Esophagus mucosa (tissue), 1 donor: Measurements from ENCODE around the gene NINL. TPM values are rescaled to one million over a fixed set of nuclear protein-coding genes. Genes with fewer than 3 reads are reported as not detected.
"Not testable (repeated sequence)": the region's sequence is repeated elsewhere in the genome, so short reads cannot be mapped to it uniquely, and the experiment has no call there.

ENCODE experiments used
- ATAC-seq: fragments of 200-7000 bp; cut with Tn5 transposase; one replicate; pipeline ENCODE4 v1.9.1; 2020
- total RNA-seq: library from RNA; stranded (reverse); gene quantifications from one replicate; pipeline ENCODE4 v1.2.4, GENCODE V29; 2023
- donor health status: DM: yes; HTN: yes; CAD: no.

Gene NINL
- total RNA-seq = 4.8 TPM

- peak; percentile 91 for ATAC-seq
These were observed at the start of gene NINL for GRCh38 chr20:25584905-25585704. NINL (minus strand) TSS chr20:25585531; CDS start chr20:25526587, 58,944 bp downstream.

GRCh38 chr20:25632940-25633790 is 47.8 kb upstream of the NINL start:
- peak; percentile 78 for ATAC-seq

GRCh38 chr20:25630615-25631014 is 45.3 kb upstream of the NINL start:
- ATAC-seq = not testable (repeated sequence)

- no peak for ATAC-seq
These were observed 44.6 kb upstream of the NINL start for GRCh38 chr20:25629816-25630499.

- ATAC-seq = no peak
These were observed 41.4 kb upstream of the NINL start for GRCh38 chr20:25626779-25627178.

- ATAC-seq = no peak
These were observed 39.2 kb upstream of the NINL start for GRCh38 chr20:25624500-25624939.

GRCh38 chr20:25623736-25624499 is 38.6 kb upstream of the NINL start, which contains the start of gene NANP:
NANP (minus strand) TSS chr20:25624014; CDS start chr20:25623948, 66 bp downstream.
- ATAC-seq = peak; percentile 97

GRCh38 chr20:25623225-25623735 is 37.9 kb upstream of the NINL start:
- peak; percentile 6 for ATAC-seq

GRCh38 chr20:25622450-25623224 is 37.3 kb upstream of the NINL start:
- ATAC-seq = no peak

- no peak for ATAC-seq
These were observed 36.7 kb upstream of the NINL start for GRCh38 chr20:25622049-25622448.

- no peak for ATAC-seq
These were observed 34.2 kb upstream of the NINL start for GRCh38 chr20:25619514-25619913.

- ATAC-seq = no peak
These were observed 23.4 kb upstream of the NINL start for GRCh38 chr20:25608774-25609173.

- ATAC-seq = no peak
These were observed 20.9 kb upstream of the NINL start for GRCh38 chr20:25606094-25606695.

- ATAC-seq = no peak
These were observed 19.8 kb upstream of the NINL start for GRCh38 chr20:25605148-25605547.

GRCh38 chr20:25604611-25605010 is 19.3 kb upstream of the NINL start:
- ATAC-seq = no peak

GRCh38 chr20:25602914-25603309 is 17.6 kb upstream of the NINL start:
- not testable (repeated sequence) for ATAC-seq

GRCh38 chr20:25602191-25602913 is 17.0 kb upstream of the NINL start:
- not testable (repeated sequence) for ATAC-seq

- ATAC-seq = no peak
These were observed 16.3 kb upstream of the NINL start for GRCh38 chr20:25601659-25602058.

GRCh38 chr20:25600632-25601031 is 15.3 kb upstream of the NINL start:
- ATAC-seq = no peak
